GM12864 (cell line): ENCODE measurements around the gene IGLL5.

Source experiments
- DNase-seq: peaks from one replicate; pipeline ENCODE4 v3.0.0-alpha.2; 2011; ENCODE audit warnings: low read depth
- H3K4me3 ChIP-seq: 2 replicates; pipeline ENCODE4 v1.5.1; 2011; ENCODE audit warnings: mild to moderate bottlenecking, low read depth, low read length, control low read depth
- TF ChIP-seq, protein P1 (sequence below): IDR thresholded peaks from 2 replicates; pipeline ENCODE4 v1.5.1; 2011; ENCODE audit warnings: low read depth, mild to moderate bottlenecking, moderate library complexity, low read length, control low read depth, inconsistent platforms; ENCODE audit errors: missing control alignments

Gene IGLL5

DNA sequence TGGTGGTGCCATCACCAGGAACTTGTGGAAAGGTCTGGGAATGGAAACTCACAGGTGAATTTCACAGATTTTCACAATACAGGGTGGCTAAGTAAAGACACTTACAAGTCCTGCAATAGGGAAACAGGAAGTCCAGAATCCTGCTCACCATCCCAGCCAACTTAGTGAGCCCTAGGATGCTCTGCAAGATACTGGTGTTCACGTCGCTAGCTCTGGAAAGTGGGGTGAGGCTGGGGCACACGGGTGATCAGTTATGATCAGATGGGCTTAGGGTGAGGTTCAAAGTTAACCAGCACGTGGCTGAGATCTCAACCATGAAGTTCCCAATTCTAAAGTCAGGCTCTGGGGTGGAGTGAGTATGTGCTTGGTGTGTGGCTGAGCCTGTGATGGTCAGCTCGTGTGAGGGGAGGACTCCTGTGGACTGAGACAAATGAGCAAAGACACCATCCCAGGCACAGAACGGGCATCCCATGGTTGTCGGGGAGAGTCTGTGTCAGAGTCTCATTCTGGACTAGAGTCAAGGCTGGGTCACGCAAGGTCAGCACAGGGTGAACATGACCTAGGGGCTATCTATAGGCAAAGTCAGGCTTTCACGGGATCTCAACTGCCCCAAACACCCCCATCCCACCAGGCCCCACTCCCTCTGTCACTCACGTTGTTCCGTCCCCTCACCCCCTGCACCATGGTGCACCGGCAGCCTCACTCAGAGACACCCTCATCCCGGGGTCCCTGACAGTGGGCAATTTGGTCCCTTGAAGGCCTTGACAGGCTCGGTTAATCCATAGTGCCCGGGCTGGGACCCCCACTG lies 23.9 kb downstream of the IGLL5 start:
- no peak overlapping the region for H3K4me3 ChIP-seq
- DNase-seq = no peak
- TF ChIP-seq, protein P1, sequence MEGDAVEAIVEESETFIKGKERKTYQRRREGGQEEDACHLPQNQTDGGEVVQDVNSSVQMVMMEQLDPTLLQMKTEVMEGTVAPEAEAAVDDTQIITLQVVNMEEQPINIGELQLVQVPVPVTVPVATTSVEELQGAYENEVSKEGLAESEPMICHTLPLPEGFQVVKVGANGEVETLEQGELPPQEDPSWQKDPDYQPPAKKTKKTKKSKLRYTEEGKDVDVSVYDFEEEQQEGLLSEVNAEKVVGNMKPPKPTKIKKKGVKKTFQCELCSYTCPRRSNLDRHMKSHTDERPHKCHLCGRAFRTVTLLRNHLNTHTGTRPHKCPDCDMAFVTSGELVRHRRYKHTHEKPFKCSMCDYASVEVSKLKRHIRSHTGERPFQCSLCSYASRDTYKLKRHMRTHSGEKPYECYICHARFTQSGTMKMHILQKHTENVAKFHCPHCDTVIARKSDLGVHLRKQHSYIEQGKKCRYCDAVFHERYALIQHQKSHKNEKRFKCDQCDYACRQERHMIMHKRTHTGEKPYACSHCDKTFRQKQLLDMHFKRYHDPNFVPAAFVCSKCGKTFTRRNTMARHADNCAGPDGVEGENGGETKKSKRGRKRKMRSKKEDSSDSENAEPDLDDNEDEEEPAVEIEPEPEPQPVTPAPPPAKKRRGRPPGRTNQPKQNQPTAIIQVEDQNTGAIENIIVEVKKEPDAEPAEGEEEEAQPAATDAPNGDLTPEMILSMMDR = no peak

DNA sequence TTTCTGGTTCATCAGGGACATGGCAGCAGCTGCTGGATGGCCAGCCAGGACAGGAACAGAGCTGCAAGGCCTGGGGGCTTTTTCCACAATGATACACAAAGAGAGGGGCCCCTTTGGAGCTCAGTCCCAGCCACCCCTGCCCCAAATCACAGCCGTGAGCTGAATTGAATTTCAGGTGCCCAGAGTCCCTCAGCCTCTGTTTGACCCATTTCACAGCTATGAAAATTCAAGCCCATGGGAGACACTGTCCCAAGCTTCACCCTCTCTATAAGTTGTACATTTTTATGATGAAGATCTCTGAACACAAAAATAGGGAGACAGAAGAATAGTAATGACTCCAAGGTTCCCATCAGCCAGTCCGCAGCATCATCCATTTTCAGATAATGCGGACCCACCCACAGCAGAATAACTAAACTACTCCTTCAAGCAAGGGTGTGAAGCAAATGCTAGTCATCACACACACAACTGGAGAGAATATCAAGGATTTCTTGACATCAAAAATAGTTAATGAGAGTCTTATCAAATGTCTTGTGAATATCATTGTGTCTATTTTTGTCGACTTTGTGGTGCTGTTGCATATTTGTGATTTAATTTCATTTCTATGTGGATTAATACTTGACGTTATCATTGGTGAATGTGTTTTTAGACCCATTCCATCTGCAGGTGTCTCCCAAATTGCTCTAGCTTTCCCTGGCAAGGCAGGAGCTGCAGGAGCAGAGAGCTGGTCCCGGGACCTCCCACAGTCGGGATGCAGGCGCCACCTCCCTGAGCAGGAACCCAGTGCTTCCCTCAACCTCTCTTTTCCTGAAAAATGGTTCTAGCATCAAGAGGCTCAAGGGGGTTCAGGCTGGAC lies 24.7 kb downstream of the IGLL5 start:
- no peak for DNase-seq
- TF ChIP-seq, protein P1 = no peak
- no peak overlapping the region for H3K4me3 ChIP-seq

DNA sequence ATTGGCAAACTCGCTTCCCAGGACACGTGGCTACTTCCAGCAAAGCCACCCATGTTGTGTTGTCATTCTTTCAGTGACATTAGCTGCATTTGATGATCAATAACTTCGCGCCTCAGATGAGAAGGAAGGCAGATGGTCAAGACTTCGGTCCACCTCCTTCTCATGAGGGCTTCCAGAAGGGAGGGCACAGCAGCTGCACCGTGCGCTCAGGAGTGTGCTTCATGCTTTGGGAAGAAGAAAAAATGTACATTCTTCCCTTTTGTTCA lies 25.3 kb downstream of the IGLL5 start:
- TF ChIP-seq, protein P1 = no peak
- no peak for DNase-seq
- no peak overlapping the region for H3K4me3 ChIP-seq

DNA sequence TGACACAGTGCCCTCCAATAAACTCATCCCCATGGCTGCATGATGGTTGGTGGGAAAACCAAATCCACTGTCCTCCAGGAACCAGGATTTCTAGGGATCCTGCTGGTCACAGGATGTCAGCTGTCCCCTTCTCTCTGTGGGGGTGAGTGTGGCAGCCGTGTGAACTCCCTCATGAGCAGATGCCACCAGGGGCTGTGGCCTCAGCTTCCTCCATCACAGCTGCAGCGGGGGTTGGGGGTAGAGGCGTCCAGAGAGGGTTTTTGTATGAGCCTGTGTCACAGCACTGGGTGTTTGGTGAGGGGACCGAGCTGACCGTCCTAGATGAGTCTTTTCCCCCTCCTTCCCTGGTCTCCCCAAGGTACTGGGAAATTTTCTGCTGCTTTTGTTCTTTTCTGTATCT lies 26.4 kb downstream of the IGLL5 start:
- DNase-seq = no peak
- TF ChIP-seq, protein P1 = no peak
- no peak overlapping the region for H3K4me3 ChIP-seq

DNA sequence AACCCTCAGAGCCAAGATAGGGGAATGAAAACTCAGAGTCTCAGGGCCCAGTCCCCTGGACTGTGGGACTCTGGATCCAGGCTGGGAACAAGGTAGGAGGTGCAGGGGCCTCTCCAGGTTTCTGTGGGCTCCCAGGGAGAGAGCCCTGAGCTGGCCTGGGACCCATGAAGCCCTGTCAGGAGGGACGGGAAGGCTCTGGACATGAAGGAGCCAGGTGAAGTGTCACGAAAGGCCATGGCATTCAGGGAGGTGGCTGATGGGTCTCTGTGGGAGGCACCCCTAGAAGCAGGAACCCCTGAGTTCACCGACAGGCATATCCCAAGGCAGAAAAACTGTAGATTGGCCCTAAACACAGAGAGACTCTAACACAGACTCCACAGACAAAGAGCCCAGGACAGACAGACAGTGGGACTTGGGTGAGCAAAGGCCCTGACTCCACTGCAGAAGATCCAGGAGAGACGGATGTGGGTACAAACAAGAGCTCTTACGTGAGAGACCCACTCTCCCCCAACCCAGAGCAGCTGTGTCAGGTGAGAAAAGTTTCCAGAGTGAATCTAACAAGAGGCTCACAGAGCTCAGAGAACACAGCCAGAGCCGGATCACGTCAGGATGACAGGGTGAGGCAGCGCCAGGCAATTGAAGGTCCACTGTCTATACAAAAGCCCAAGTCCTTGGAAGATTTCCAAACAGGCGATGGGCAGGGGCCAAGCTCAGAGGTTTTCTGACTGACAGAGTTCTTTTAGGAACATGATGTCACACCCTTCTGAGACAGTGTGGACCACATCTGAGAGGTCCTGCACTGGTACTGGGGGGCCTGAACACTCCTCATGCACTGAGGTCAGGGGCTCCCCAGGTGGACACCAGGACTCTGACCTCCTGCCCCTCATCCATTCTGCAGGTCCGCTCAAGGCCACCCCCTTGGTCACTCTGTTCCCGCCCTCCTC lies 27.4 kb downstream of the IGLL5 start:
- TF ChIP-seq, protein P1 = no peak
- H3K4me3 ChIP-seq = no peak overlapping the region
- no peak for DNase-seq

GRCh38 chr22:22915670-22916035 lies 28.0 kb downstream of the IGLL5 start:
- DNase-seq = no peak
- no peak overlapping the region for H3K4me3 ChIP-seq
- TF ChIP-seq, protein P1 = no peak
